Fibroblast of mammary gland (primary cell): Measurements from ENCODE around the gene TOGARAM2.

Experiments
- DNase-seq: peaks from one replicate; pipeline ENCODE4 v3.0.0-alpha.2; 2010; ENCODE audit warnings: low read depth
- H3K4me3 ChIP-seq: 2 replicates; pipeline ENCODE4 v1.5.1; 2011; ENCODE audit warnings: low read depth, mild to moderate bottlenecking, low read length, moderate library complexity; ENCODE audit not compliant: control insufficient read depth
- TF ChIP-seq, protein P1 (sequence below): conservative IDR thresholded peaks from 2 replicates; pipeline ENCODE4 v1.5.1; 2011; ENCODE audit warnings: low read depth, low read length, inconsistent platforms; ENCODE audit not compliant: control insufficient read depth, insufficient read depth

Gene TOGARAM2

DNA sequence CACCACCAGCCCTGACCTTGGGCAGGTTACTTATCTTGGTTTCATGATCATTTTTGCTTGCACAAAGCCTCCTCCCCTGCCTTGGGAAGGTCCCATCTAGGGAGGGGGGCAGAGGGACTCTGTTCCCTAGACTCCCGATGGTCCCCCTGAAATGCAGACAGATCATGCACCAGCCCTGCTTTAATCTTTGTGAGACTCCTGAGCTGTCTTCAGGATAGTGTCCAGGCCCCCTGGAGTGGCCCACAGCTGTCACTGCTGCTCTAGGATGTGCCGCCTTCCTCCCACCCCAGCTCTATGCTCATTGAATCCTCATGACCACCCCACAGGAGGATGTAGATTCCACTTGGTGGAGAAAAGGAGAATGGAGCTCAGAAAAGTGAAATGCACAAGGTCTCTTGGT lies 65.2 kb downstream of the TOGARAM2 start:
- TF ChIP-seq, protein P1, sequence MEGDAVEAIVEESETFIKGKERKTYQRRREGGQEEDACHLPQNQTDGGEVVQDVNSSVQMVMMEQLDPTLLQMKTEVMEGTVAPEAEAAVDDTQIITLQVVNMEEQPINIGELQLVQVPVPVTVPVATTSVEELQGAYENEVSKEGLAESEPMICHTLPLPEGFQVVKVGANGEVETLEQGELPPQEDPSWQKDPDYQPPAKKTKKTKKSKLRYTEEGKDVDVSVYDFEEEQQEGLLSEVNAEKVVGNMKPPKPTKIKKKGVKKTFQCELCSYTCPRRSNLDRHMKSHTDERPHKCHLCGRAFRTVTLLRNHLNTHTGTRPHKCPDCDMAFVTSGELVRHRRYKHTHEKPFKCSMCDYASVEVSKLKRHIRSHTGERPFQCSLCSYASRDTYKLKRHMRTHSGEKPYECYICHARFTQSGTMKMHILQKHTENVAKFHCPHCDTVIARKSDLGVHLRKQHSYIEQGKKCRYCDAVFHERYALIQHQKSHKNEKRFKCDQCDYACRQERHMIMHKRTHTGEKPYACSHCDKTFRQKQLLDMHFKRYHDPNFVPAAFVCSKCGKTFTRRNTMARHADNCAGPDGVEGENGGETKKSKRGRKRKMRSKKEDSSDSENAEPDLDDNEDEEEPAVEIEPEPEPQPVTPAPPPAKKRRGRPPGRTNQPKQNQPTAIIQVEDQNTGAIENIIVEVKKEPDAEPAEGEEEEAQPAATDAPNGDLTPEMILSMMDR: no peak
- H3K4me3 ChIP-seq: no peak overlapping the region
- DNase-seq: no peak

DNA sequence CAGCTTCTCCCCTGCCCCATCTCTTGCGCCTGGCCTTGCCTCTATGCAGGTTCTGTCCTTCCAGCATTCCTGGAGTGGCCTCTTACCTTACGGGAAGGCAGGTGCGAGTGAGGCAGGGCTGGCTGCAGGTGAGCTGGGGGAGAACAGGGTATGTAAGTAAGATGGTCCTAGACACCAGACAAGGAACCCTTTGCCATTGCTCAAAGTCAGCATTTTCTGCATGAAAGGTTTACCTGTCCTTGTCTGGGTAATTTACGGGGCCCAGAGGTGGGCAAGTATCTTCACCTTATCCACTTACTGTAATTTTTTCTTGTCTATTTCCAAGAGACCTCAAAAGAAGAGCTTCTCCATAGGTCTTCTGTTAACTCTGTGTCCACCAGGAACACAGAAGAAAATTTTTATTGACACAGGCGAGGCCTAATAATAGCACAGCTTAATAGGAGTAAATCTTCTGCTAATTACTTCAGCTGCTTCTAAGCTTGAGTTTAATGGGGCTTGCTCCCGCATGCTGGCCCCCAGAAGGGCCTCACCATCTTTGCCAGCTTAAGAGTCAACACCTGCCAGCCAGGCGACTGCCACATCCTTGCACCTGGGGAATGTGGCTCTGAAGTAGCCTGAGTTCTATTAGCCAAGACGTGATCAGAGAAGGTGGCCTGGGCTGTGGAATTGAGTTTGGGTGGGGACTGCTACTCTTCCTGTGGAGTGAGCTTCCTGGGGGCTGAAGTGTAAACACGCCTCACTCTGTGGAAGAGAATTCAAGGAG lies 66.2 kb downstream of the TOGARAM2 start:
- H3K4me3 ChIP-seq: no peak overlapping the region
- no peak for DNase-seq
- TF ChIP-seq, protein P1: no peak

DNA sequence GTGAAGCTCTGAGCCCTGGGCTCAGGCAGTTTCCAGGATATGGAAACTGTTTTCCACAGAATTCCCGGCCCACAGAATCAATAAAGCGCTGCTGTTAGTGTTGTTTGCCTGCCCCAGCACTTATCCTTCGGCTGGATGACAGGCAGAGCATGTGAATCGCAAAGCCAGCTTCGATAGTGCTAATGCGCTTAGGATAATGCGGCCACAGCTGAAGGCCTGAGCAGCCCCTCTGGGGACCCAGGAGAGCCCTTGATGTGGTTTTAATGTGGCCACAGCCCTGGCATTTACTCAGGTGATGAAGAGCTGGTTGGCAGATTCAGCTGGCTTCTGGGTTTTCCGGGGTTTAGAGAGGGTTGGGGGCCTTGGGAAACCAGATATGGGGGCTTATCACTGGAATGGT lies 69.5 kb downstream of the TOGARAM2 start:
- no peak for DNase-seq
- TF ChIP-seq, protein P1: no peak
- no peak overlapping the region for H3K4me3 ChIP-seq

DNA sequence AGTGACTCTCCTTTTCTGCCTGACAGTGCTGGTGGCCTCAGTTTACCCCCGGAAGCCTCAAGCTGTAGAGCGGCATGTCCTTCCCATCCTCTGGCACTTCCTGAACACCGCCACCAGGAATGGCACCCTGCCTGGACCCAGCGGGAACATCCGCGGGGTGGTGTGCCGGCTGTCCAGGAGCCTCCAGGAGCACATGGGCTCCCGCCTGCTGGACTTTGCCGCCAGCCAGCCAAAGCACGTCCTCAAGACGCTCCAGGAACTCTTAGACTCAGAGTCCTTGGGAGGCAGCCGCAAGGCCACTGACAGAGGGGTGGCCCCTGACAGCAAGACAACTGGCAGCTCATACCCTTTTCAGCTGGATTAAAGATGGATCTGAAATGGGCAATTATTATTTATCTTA lies 70.6 kb downstream of the TOGARAM2 start:
- H3K4me3 ChIP-seq: no peak overlapping the region
- TF ChIP-seq, protein P1: no peak
- DNase-seq: no peak

DNA sequence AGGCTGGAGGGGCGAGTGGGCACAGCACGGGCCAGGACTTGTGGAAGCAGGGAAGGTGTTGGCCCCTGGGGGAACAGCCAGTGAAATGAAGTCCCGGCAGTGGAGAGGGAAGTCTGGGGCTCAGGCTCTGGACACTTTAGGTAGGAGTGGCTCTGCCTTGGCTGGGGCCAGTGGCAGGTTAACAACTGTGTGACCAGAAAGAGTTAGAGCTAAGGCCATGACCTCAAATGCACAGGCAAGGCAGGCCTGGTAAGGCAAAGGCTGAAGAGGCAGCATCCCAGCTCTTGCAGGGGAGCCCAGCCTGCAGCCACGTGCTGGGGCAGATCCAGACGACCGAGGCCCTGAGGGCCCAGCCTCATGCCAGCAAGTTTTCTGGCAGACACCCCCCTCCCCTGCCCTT lies 71.7 kb downstream of the TOGARAM2 start:
- TF ChIP-seq, protein P1: no peak
- no peak overlapping the region for H3K4me3 ChIP-seq
- no peak for DNase-seq

DNA sequence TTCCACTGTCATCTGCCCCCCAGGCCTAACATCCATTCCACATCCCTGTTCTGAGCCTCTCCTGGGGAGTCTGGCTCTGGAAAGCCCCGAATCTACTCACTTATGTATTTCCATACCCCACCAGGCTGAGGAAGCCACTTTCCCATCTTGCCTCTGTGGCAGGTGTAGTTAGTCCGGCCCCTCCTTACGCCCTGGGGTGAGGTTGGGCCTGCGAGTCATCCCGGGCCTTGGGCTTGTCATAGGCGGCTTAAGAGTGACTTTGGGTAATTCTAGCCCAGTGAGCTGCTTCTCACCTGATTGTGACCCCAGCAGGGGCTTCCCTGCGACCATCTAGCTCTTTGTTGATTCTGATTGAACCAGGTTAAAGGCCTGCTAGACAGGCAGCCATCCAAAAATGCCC lies 72.1 kb downstream of the TOGARAM2 start:
- TF ChIP-seq, protein P1: no peak
- DNase-seq: no peak
- no peak overlapping the region for H3K4me3 ChIP-seq
